ENCODE results near the gene LILRA1. TPM values are rescaled to one million over a fixed set of nuclear protein-coding genes. Genes with fewer than 3 reads are reported as not detected.
A peak's percentile ranks its signal among the peaks of the same experiment; 100 is the strongest.
"Not testable (repeated sequence)": the region's sequence is repeated elsewhere in the genome, so short reads cannot be mapped to it uniquely, and the experiment has no call there.

The LILRA1 gene
- total and polyA plus RNA-seq, 3 experiments from 2014 or later = not detected

GRCh38 chr19:54622431-54622830 lies 29.0 kb downstream of the LILRA1 start:
- Histone ChIP-seq H3K4me3 (ENCODE audit: low read length) (no peak overlapping the region), H3K27ac (ENCODE audit: low read depth, low read length) (no peak overlapping the region), H3K4me1 (ENCODE audit: insufficient read depth, low read length) (no peaks in the 10 kb centered on the region), H3K36me3 (ENCODE audit: insufficient read depth, low read length) (no peaks in the 10 kb centered on the region), H3K9me3 (ENCODE audit: low read length) (no peaks in the 10 kb centered on the region), H3K27me3 (ENCODE audit: insufficient read depth, low read length, poor library complexity, severe bottlenecking) (no peaks in the 10 kb centered on the region)
- CTCF ChIA-PET = no interaction called here
- peaks cover 6 to 11% (median 7%) of the 10 kb centered on the region in 3 donors for H3K4me1 Mint-ChIP-seq
- no peak for DNase-seq
- peak overlapping the region in 5 of 7 donors; percentile 12 to 39 (median 16) for H3K4me3 Mint-ChIP-seq
- POLR2A ChIA-PET = no interaction called here
- peak overlapping the region in 7 of 8 donors; percentile 5 to 78 (median 36) for H3K27ac Mint-ChIP-seq
- H3K27me3 Mint-ChIP-seq = peaks cover 6 to 20% of the 10 kb centered on the region in 2 donors
- H3K36me3 Mint-ChIP-seq = no peaks in the 10 kb centered on the region
- H3K9me3 Mint-ChIP-seq = peaks cover 0 to 10% (median 1%) of the 10 kb centered on the region in 5 donors

GRCh38 chr19:54624234-54624633 lies 30.8 kb downstream of the LILRA1 start:
- Mint-ChIP-seq H3K9me3 (peaks cover 0 to 11% (median 3%) of the 10 kb centered on the region in 5 donors), H3K27me3 (peaks cover 10 to 37% of the 10 kb centered on the region in 2 donors), H3K4me3 (peak overlapping the region in 1 of 7 donors; percentile 36), H3K4me1 (peaks cover 6 to 13% (median 7%) of the 10 kb centered on the region in 3 donors), H3K27ac (peak overlapping the region in 1 of 8 donors; percentile 68)
- H3K36me3 ChIP-seq (ENCODE audit: insufficient read depth, low read length); POLR2A ChIA-PET; H3K4me3 ChIP-seq (ENCODE audit: low read length); H3K9me3 ChIP-seq (ENCODE audit: low read length); H3K4me1 ChIP-seq (ENCODE audit: insufficient read depth, low read length); H3K27ac ChIP-seq (ENCODE audit: low read depth, low read length); H3K27me3 ChIP-seq (ENCODE audit: insufficient read depth, low read length, poor library complexity, severe bottlenecking); DNase-seq; CTCF ChIA-PET; H3K36me3 Mint-ChIP-seq: not testable (repeated sequence)

- H3K36me3 Mint-ChIP-seq; H3K27ac ChIP-seq (ENCODE audit: low read depth, low read length); H3K36me3 ChIP-seq (ENCODE audit: insufficient read depth, low read length); H3K9me3 ChIP-seq (ENCODE audit: low read length); DNase-seq; POLR2A ChIA-PET; H3K4me3 ChIP-seq (ENCODE audit: low read length); H3K4me1 ChIP-seq (ENCODE audit: insufficient read depth, low read length); CTCF ChIA-PET; H3K27me3 ChIP-seq (ENCODE audit: insufficient read depth, low read length, poor library complexity, severe bottlenecking): not testable (repeated sequence)
- Mint-ChIP-seq H3K27me3 (peaks cover 10 to 45% of the 10 kb centered on the region in 2 donors), H3K27ac (peak overlapping the region in 1 of 8 donors; percentile 91), H3K4me1 (peaks cover 6 to 13% (median 7%) of the 10 kb centered on the region in 3 donors), H3K9me3 (peaks cover 0 to 11% (median 3%) of the 10 kb centered on the region in 5 donors), H3K4me3 (peak overlapping the region in 1 of 7 donors; percentile 58)
Measured at GRCh38 chr19:54624934-54625730, 31.7 kb downstream of the LILRA1 start.

- no peaks in the 10 kb centered on the region for H3K36me3 Mint-ChIP-seq
- no peak overlapping the region for H3K27ac Mint-ChIP-seq
- CTCF ChIA-PET = no interaction called here
- Histone ChIP-seq H3K36me3 (ENCODE audit: insufficient read depth, low read length) (no peaks in the 10 kb centered on the region), H3K4me1 (ENCODE audit: insufficient read depth, low read length) (no peaks in the 10 kb centered on the region), H3K4me3 (ENCODE audit: low read length) (no peak overlapping the region), H3K27ac (ENCODE audit: low read depth, low read length) (no peak overlapping the region), H3K27me3 (ENCODE audit: insufficient read depth, low read length, poor library complexity, severe bottlenecking) (no peaks in the 10 kb centered on the region), H3K9me3 (ENCODE audit: low read length) (no peaks in the 10 kb centered on the region)
- peaks cover 12 to 52% of the 10 kb centered on the region in 2 donors for H3K27me3 Mint-ChIP-seq
- no peak for DNase-seq
- POLR2A ChIA-PET = no interaction called here
- H3K4me1 Mint-ChIP-seq = peaks cover 6 to 17% (median 7%) of the 10 kb centered on the region in 3 donors
- H3K4me3 Mint-ChIP-seq = no peak overlapping the region
- peaks cover 0 to 11% (median 3%) of the 10 kb centered on the region in 5 donors for H3K9me3 Mint-ChIP-seq
Measured at GRCh38 chr19:54626757-54627156, 33.3 kb downstream of the LILRA1 start.

GRCh38 chr19:54627912-54628311 lies 34.5 kb downstream of the LILRA1 start:
- H3K9me3 Mint-ChIP-seq = peaks cover 0 to 11% (median 3%) of the 10 kb centered on the region in 5 donors
- DNase-seq; CTCF ChIA-PET; H3K4me1 ChIP-seq (ENCODE audit: insufficient read depth, low read length); POLR2A ChIA-PET; H3K36me3 ChIP-seq (ENCODE audit: insufficient read depth, low read length); H3K9me3 ChIP-seq (ENCODE audit: low read length); H3K27me3 ChIP-seq (ENCODE audit: insufficient read depth, low read length, poor library complexity, severe bottlenecking); H3K36me3 Mint-ChIP-seq; H3K27ac ChIP-seq (ENCODE audit: low read depth, low read length); H3K4me3 ChIP-seq (ENCODE audit: low read length); H3K4me3 Mint-ChIP-seq: not testable (repeated sequence)
- peak overlapping the region in 1 of 8 donors; percentile 6 for H3K27ac Mint-ChIP-seq
- peaks cover 5 to 16% (median 6%) of the 10 kb centered on the region in 3 donors for H3K4me1 Mint-ChIP-seq
- H3K27me3 Mint-ChIP-seq = peaks cover 15 to 58% of the 10 kb centered on the region in 2 donors

- H3K36me3 Mint-ChIP-seq; POLR2A ChIA-PET; CTCF ChIA-PET; H3K36me3 ChIP-seq (ENCODE audit: insufficient read depth, low read length); H3K4me3 ChIP-seq (ENCODE audit: low read length); H3K27me3 ChIP-seq (ENCODE audit: insufficient read depth, low read length, poor library complexity, severe bottlenecking); H3K27ac ChIP-seq (ENCODE audit: low read depth, low read length); H3K4me1 ChIP-seq (ENCODE audit: insufficient read depth, low read length); DNase-seq; H3K4me1 Mint-ChIP-seq; H3K9me3 ChIP-seq (ENCODE audit: low read length): not testable (repeated sequence)
- peak within 1 kb of the TSS in 2 of 8 donors; percentile 39 to 43 for H3K27ac Mint-ChIP-seq
- peaks cover 0 to 11% (median 3%) of the 10 kb centered on the region in 5 donors for H3K9me3 Mint-ChIP-seq
- peaks cover 15 to 53% of the 10 kb centered on the region in 2 donors for H3K27me3 Mint-ChIP-seq
- peak within 1 kb of the TSS in 1 of 7 donors; percentile 55 for H3K4me3 Mint-ChIP-seq
Measured at GRCh38 chr19:54630262-54630661, 36.8 kb downstream of the LILRA1 start, which contains the start of gene LILRB1. Gene LILRB1, plus strand, starts transcription at chr19:54630484. Its CDS starts 590 bp downstream, at chr19:54631074.

GRCh38 chr19:54630782-54631181 lies 37.4 kb downstream of the LILRA1 start:
- H3K4me3 ChIP-seq (ENCODE audit: low read length) = no peak overlapping the region
- H3K27me3 Mint-ChIP-seq = peaks cover 16 to 51% of the 10 kb centered on the region in 2 donors
- H3K27ac Mint-ChIP-seq = peak overlapping the region in 1 of 8 donors; percentile 43
- H3K4me1 Mint-ChIP-seq = peaks cover 0 to 8% (median 0%) of the 10 kb centered on the region in 3 donors
- H3K4me3 Mint-ChIP-seq = peak overlapping the region in 1 of 7 donors; percentile 55
- H3K9me3 Mint-ChIP-seq = peaks cover 0 to 8% (median 3%) of the 10 kb centered on the region in 5 donors
- H3K36me3 ChIP-seq (ENCODE audit: insufficient read depth, low read length) = no peaks in the 10 kb centered on the region
- H3K9me3 ChIP-seq (ENCODE audit: low read length) = no peaks in the 10 kb centered on the region
- ChIA-PET CTCF (no interaction called here), POLR2A (no interaction called here)
- H3K4me1 ChIP-seq (ENCODE audit: insufficient read depth, low read length) = no peaks in the 10 kb centered on the region
- H3K27ac ChIP-seq (ENCODE audit: low read depth, low read length) = no peak overlapping the region
- H3K27me3 ChIP-seq (ENCODE audit: insufficient read depth, low read length, poor library complexity, severe bottlenecking) = no peaks in the 10 kb centered on the region
- DNase-seq = no peak
- no peaks in the 10 kb centered on the region for H3K36me3 Mint-ChIP-seq

GRCh38 chr19:54631489-54632337 lies 38.3 kb downstream of the LILRA1 start:
- H3K4me3 ChIP-seq (ENCODE audit: low read length); DNase-seq; H3K36me3 ChIP-seq (ENCODE audit: insufficient read depth, low read length); H3K9me3 ChIP-seq (ENCODE audit: low read length); H3K4me1 ChIP-seq (ENCODE audit: insufficient read depth, low read length); CTCF ChIA-PET; H3K4me3 Mint-ChIP-seq; H3K27me3 ChIP-seq (ENCODE audit: insufficient read depth, low read length, poor library complexity, severe bottlenecking); H3K36me3 Mint-ChIP-seq; H3K4me1 Mint-ChIP-seq; H3K27ac ChIP-seq (ENCODE audit: low read depth, low read length); H3K9me3 Mint-ChIP-seq; POLR2A ChIA-PET: not testable (repeated sequence)
- Mint-ChIP-seq H3K27me3 (peaks cover 19 to 46% of the 10 kb centered on the region in 2 donors), H3K27ac (peak overlapping the region in 1 of 8 donors; percentile 78)

Data from CD8-positive, alpha-beta memory T cell (primary cell).